ENCODE measurements around the gene LETM1. TPM values are rescaled to one million over a fixed set of nuclear protein-coding genes. Genes with fewer than 3 reads are reported as not detected.

LETM1 gene
- total RNA-seq, 2 experiments from 2014 or later: 58.3 to 66.8 TPM

DNA sequence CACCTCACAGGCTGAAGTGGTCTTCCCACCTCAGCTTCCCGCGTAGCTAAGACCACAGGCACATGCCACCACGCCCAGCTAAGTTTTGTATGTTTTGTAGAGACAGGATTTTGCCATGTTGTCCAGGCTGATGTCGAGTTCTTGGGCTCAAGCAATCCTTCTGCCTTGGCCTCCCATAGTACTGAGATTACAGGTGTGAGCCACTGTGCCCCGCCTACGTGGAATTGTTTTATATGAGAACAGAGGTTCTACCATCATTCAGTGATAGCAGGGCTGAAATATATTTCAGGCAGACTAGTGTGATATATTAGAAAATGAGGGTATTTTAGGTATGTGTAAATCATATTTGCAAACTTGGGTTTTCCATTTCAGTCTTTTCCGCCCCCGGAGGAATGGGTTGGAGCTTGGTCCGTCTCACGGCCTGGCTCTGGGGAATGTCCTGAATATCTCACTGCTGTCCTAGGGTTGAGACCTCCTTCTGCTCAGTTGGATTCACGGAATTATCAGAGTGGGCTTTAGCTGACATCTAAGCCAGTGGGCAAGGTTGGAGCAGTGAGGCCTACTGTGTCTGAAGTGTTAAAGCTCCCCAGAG lies 35.1 kb upstream of the LETM1 start:
- H3K79me2 ChIP-seq (ENCODE audit: insufficient read depth, low read depth, low read length): peaks cover 100% of the 10 kb centered on the region
- no peak overlapping the region for H2AFZ ChIP-seq (ENCODE audit: low read length)
- no peak overlapping the region for H3K4me2 ChIP-seq (ENCODE audit: low read length)
- ChIA-PET POLR2A (no interaction called here), CTCF (ENCODE audit: unreplicated experiment) (interaction anchor here (0.5 kb wide), 1 partner anchor 18 kb away, joined by 4 read pairs; no protein-coding TSS in a partner anchor)
- no TSS peak for BruUV-seq (replicated peaks)
- peaks cover 76% of the 10 kb centered on the region for H3K36me3 ChIP-seq (ENCODE audit: insufficient read depth, low read length)
- H4K20me1 ChIP-seq (ENCODE audit: insufficient read depth, low read length): peaks cover 10% of the 10 kb centered on the region; the same call in 1 of the 2 replicates
- TF ChIP-seq EZH2phosphoT487 (IDR thresholded peaks at IDR 0.05; ENCODE audit: borderline replicate concordance, low read depth, low read length): no peak
- TF ChIP-seq, protein P1, sequence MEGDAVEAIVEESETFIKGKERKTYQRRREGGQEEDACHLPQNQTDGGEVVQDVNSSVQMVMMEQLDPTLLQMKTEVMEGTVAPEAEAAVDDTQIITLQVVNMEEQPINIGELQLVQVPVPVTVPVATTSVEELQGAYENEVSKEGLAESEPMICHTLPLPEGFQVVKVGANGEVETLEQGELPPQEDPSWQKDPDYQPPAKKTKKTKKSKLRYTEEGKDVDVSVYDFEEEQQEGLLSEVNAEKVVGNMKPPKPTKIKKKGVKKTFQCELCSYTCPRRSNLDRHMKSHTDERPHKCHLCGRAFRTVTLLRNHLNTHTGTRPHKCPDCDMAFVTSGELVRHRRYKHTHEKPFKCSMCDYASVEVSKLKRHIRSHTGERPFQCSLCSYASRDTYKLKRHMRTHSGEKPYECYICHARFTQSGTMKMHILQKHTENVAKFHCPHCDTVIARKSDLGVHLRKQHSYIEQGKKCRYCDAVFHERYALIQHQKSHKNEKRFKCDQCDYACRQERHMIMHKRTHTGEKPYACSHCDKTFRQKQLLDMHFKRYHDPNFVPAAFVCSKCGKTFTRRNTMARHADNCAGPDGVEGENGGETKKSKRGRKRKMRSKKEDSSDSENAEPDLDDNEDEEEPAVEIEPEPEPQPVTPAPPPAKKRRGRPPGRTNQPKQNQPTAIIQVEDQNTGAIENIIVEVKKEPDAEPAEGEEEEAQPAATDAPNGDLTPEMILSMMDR (conservative IDR thresholded peaks at IDR 0.05; ENCODE audit: low read length): no peak
- H3K27ac ChIP-seq (ENCODE audit: low read depth, low read length, poor library complexity, severe bottlenecking): no peak overlapping the region
- no peaks in the 10 kb centered on the region for H3K9me2 ChIP-seq (ENCODE audit: insufficient read depth, low read length)
- intact Hi-C loops (cut with micrococcal nuclease; ENCODE audit: unreplicated experiment): no loop called here
- no peak for DNase-seq (ENCODE audit: low spot score)
- no peaks in the 10 kb centered on the region for H3K9me3 ChIP-seq (ENCODE audit: low read length)
- H3K4me1 ChIP-seq (ENCODE audit: insufficient read depth, low read length, poor library complexity, severe bottlenecking): peaks cover 7% of the 10 kb centered on the region
- H3K4me3 ChIP-seq (ENCODE audit: low read depth, low read length, poor library complexity, severe bottlenecking): no peak overlapping the region

DNA sequence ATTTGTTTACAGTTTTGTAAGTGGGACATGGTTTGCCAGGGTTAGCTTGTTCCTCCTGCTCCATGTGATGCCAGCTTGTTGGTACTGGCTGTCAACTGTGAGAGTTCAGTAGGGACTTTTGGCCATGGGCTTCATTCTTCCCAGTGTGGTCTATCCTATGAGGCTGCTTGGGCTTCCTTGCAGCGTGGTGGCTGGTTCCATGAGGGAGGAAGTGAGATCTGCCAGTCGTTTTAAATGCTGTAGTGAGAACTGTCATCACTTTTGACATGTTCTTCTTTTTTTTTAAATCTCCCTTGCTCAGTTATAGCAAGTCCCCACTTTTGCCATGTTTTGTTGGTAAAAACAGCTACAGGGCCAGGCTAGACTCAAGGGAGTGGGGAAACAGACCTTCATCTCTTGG lies 31.1 kb upstream of the LETM1 start:
- H3K9me3 ChIP-seq (ENCODE audit: low read length): no peaks in the 10 kb centered on the region
- peaks cover 100% of the 10 kb centered on the region for H3K79me2 ChIP-seq (ENCODE audit: insufficient read depth, low read depth, low read length)
- H3K9me2 ChIP-seq (ENCODE audit: insufficient read depth, low read length): no peaks in the 10 kb centered on the region
- H3K4me2 ChIP-seq (ENCODE audit: low read length): 0 out of 2 replicates have a peak overlapping the region, but pooled peaks have one; percentile 4
- no peak overlapping the region for H3K27ac ChIP-seq (ENCODE audit: low read depth, low read length, poor library complexity, severe bottlenecking)
- POLR2A ChIA-PET: interaction anchor here (0.8 kb wide), 1 partner anchor 15 kb away, joined by 3 read pairs; no protein-coding TSS in a partner anchor
- TF ChIP-seq, protein P1 (conservative IDR thresholded peaks at IDR 0.05; ENCODE audit: low read length): no peak
- TF ChIP-seq EZH2phosphoT487 (IDR thresholded peaks at IDR 0.05; ENCODE audit: borderline replicate concordance, low read depth, low read length): no peak
- H3K36me3 ChIP-seq (ENCODE audit: insufficient read depth, low read length): peaks cover 60% of the 10 kb centered on the region
- TSS peak; percentile 13 for BruUV-seq (replicated peaks)
- no peak overlapping the region for H2AFZ ChIP-seq (ENCODE audit: low read length)
- H3K4me3 ChIP-seq (ENCODE audit: low read depth, low read length, poor library complexity, severe bottlenecking): no peak overlapping the region
- no peak for DNase-seq (ENCODE audit: low spot score)
- CTCF ChIA-PET (ENCODE audit: unreplicated experiment): no interaction called here
- peaks cover 7% of the 10 kb centered on the region for H3K4me1 ChIP-seq (ENCODE audit: insufficient read depth, low read length, poor library complexity, severe bottlenecking)
- H4K20me1 ChIP-seq (ENCODE audit: insufficient read depth, low read length): peaks cover 13% of the 10 kb centered on the region; the same call in 1 of the 2 replicates
- intact Hi-C loops (cut with micrococcal nuclease; ENCODE audit: unreplicated experiment): no loop called here

DNA sequence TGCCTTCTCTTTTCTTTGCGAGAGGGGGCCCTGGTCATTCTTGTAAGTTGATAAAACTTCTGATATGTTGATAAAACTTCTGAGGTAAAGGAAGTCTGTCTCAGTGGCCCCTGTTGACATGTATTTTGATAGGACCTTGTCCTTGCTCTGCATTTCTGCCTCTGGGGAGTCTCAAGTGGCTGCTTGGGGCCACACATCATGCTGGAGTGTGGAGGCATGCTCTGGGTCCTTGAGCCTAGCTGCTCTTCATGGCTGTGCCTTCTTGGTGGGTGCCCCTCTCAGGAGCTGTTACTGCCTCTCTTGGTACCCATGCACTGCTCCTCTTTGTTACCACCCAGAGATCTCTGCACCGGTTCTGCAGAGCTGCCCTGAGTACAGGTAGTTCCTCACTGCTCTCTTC lies 29.5 kb upstream of the LETM1 start:
- ChIA-PET POLR2A (no interaction called here), CTCF (ENCODE audit: unreplicated experiment) (no interaction called here)
- H3K9me2 ChIP-seq (ENCODE audit: insufficient read depth, low read length): no peaks in the 10 kb centered on the region
- no peak overlapping the region for H3K4me3 ChIP-seq (ENCODE audit: low read depth, low read length, poor library complexity, severe bottlenecking)
- peaks cover 7% of the 10 kb centered on the region for H3K4me1 ChIP-seq (ENCODE audit: insufficient read depth, low read length, poor library complexity, severe bottlenecking)
- no peak for DNase-seq (ENCODE audit: low spot score)
- H4K20me1 ChIP-seq (ENCODE audit: insufficient read depth, low read length): peaks cover 20% of the 10 kb centered on the region; the same call in 1 of the 2 replicates
- intact Hi-C loops (cut with micrococcal nuclease; ENCODE audit: unreplicated experiment): no loop called here
- H3K27ac ChIP-seq (ENCODE audit: low read depth, low read length, poor library complexity, severe bottlenecking): no peak overlapping the region
- BruUV-seq (replicated peaks): no TSS peak
- no peaks in the 10 kb centered on the region for H3K9me3 ChIP-seq (ENCODE audit: low read length)
- H3K4me2 ChIP-seq (ENCODE audit: low read length): no peak overlapping the region
- no peak for TF ChIP-seq EZH2phosphoT487 (IDR thresholded peaks at IDR 0.05; ENCODE audit: borderline replicate concordance, low read depth, low read length)
- TF ChIP-seq, protein P1 (conservative IDR thresholded peaks at IDR 0.05; ENCODE audit: low read length): no peak
- no peak overlapping the region for H2AFZ ChIP-seq (ENCODE audit: low read length)
- H3K79me2 ChIP-seq (ENCODE audit: insufficient read depth, low read depth, low read length): peaks cover 100% of the 10 kb centered on the region
- H3K36me3 ChIP-seq (ENCODE audit: insufficient read depth, low read length): peaks cover 60% of the 10 kb centered on the region

All from OCI-LY7 (cell line).